Lower lobe of right lung (tissue), 2 donors: ENCODE results near the gene DUSP19. TPM values are rescaled to one million over a fixed set of nuclear protein-coding genes. Genes with fewer than 3 reads are reported as not detected.
A peak's percentile ranks its signal among the peaks of the same experiment; 100 is the strongest.

Experiments
- ATAC-seq, 2 donors: fragments of 200-7000 bp; cut with Tn5 transposase; one replicate each; pipeline ENCODE4 v1.9.1; 2020 to 2022; ENCODE audit warnings: mild to moderate bottlenecking in 2 of 2, moderate library complexity in 2 of 2
- DNase-seq: peaks from one replicate; pipeline ENCODE4 v3.0.0-alpha.2; 2020
- H3K27ac ChIP-seq: fragments of 200-600 bp; one replicate; pipeline ENCODE4 v1.8.0; 2022
- H3K27me3 ChIP-seq: fragments of 200-600 bp; one replicate; pipeline ENCODE4 v1.8.0; 2022; ENCODE audit warnings: low read depth
- H3K36me3 ChIP-seq: fragments of 200-600 bp; one replicate; pipeline ENCODE4 v1.8.0; 2022; ENCODE audit warnings: mild to moderate bottlenecking
- H3K4me1 ChIP-seq: fragments of 200-600 bp; one replicate; pipeline ENCODE4 v1.8.0; 2022
- H3K4me3 ChIP-seq: fragments of 200-600 bp; one replicate; pipeline ENCODE4 v1.8.0; 2022; ENCODE audit warnings: mild to moderate bottlenecking
- H3K9me3 ChIP-seq: fragments of 200-600 bp; one replicate; pipeline ENCODE4 v1.8.0; 2022
- CTCF ChIP-seq: fragments of 200-600 bp; IDR thresholded peaks from one replicate; pipeline ENCODE4 v1.8.0; 2022; ENCODE audit warnings: antibody characterized with exemption, mild to moderate bottlenecking
- intact Hi-C: fragments of 100-400 bp; cut with DNase I; formaldehyde crosslinking; loops from one replicate; pipeline ENCODE4 v1.11.0; 2022
- total RNA-seq: library from RNA; stranded (reverse); fragmentation: NEBNext Ultra II Directional; extraction: Animal tissue kit (Norgen Biotek cat#: 25700); gene quantifications from one replicate; pipeline ENCODE4 v1.2.1, GENCODE V29; 2021
- donor health status: DM: no; HTN: yes; CAD: no; lungs with severe emphysema.

The DUSP19 gene
- total RNA-seq, 1 donor from 2014 or later = 5.6 TPM

GRCh38 chr2:183123959-183124221 lies 45.3 kb downstream of the DUSP19 start:
- Histone ChIP-seq H3K27ac (peak overlapping the region; percentile 87), H3K4me1 (peaks cover 21% of the 10 kb centered on the region), H3K27me3 (no peaks in the 10 kb centered on the region), H3K36me3 (peaks cover 5% of the 10 kb centered on the region), H3K4me3 (peak overlapping the region; percentile 71), H3K9me3 (no peaks in the 10 kb centered on the region)
- intact Hi-C loops = no loop called here
- DNase-seq (no peak), ATAC-seq (no peak)
- no peak for TF ChIP-seq CTCF

- Histone ChIP-seq H3K27me3 (no peaks in the 10 kb centered on the region), H3K4me3 (peak within 1 kb of the TSS; percentile 71), H3K27ac (peak within 1 kb of the TSS; percentile 87), H3K9me3 (no peaks in the 10 kb centered on the region), H3K36me3 (peaks cover 10% of the 10 kb centered on the region), H3K4me1 (peaks cover 21% of the 10 kb centered on the region)
- peak; percentile 84 for DNase-seq
- TF ChIP-seq CTCF = no peak
- intact Hi-C loops = no loop called here
- ATAC-seq = peak; percentile 97 to 99
Measured at GRCh38 chr2:183124222-183124956, 45.8 kb downstream of the DUSP19 start, which contains the start of gene NUP35. Gene NUP35 (plus strand): TSS chr2:183124443. CDS start chr2:183124458, 15 bp downstream.

GRCh38 chr2:183124957-183125255 lies 46.4 kb downstream of the DUSP19 start:
- peaks cover 21% of the 10 kb centered on the region for H3K4me1 ChIP-seq
- no peaks in the 10 kb centered on the region for H3K9me3 ChIP-seq
- TF ChIP-seq CTCF = no peak
- peak overlapping the region; percentile 87 for H3K27ac ChIP-seq
- ATAC-seq = no peak
- H3K4me3 ChIP-seq = peak overlapping the region; percentile 71
- no peak for DNase-seq
- H3K27me3 ChIP-seq = no peaks in the 10 kb centered on the region
- H3K36me3 ChIP-seq = peaks cover 15% of the 10 kb centered on the region
- intact Hi-C loops = no loop called here

GRCh38 chr2:183125659-183126341 lies 47.3 kb downstream of the DUSP19 start:
- Histone ChIP-seq H3K27me3 (no peaks in the 10 kb centered on the region), H3K27ac (no peak overlapping the region), H3K4me1 (peaks cover 21% of the 10 kb centered on the region), H3K4me3 (peak overlapping the region; percentile 71), H3K9me3 (no peaks in the 10 kb centered on the region), H3K36me3 (peaks cover 23% of the 10 kb centered on the region)
- DNase-seq = no peak
- intact Hi-C loops = no loop called here
- no peak for TF ChIP-seq CTCF
- ATAC-seq = no peak

GRCh38 chr2:183126635-183127034 lies 48.1 kb downstream of the DUSP19 start:
- no peaks in the 10 kb centered on the region for H3K9me3 ChIP-seq
- H3K27me3 ChIP-seq = no peaks in the 10 kb centered on the region
- peaks cover 28% of the 10 kb centered on the region for H3K36me3 ChIP-seq
- peaks cover 21% of the 10 kb centered on the region for H3K4me1 ChIP-seq
- H3K27ac ChIP-seq = no peak overlapping the region
- DNase-seq (no peak), ATAC-seq (no peak)
- H3K4me3 ChIP-seq = no peak overlapping the region
- intact Hi-C loops = no loop called here
- no peak for TF ChIP-seq CTCF
